ENCODE results near the gene TBL1X. TPM values are rescaled to one million over a fixed set of nuclear protein-coding genes. Genes with fewer than 3 reads are reported as not detected.

Gene TBL1X
- total and polyA plus RNA-seq, 2 of the 4 experiments (the other 2 are of a cell fraction): 16.2 to 20.8 TPM

DNA sequence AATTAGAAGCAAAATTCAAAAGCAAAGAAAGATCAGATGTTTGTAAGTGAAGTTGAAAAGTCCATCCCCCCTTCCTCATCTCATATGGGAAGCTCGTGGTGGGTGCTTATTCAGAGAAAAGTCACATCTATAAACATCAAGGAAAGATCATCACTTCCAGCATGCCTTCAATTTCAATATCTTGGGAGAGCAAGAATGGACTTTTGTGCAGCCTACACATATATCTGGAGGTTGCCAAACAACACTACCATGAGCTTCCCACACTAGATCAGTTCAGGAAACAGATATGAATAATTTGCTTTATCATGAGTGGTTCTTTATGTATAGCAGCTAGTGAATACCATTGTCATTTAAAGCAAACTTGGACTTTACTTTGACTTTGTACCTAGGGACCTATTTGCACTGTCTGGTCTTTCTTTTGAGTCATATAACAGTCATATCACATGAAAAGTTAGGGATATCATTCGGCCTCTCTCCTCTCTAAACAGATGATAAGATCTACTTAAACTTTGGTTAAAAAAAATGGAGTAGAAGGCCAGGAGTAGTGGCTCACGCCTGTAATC is 5.6 kb upstream of the TBL1X start:
- no peak overlapping the region for H4K8ac ChIP-seq (ENCODE audit: low read depth in 2 of 2, low read length in 2 of 2)
- H3K56ac ChIP-seq (ENCODE audit: extremely low read depth, insufficient read depth, low read length): no peak overlapping the region
- H2BK120ac ChIP-seq (ENCODE audit: low read depth, low read length): no peak overlapping the region
- no peak overlapping the region for H2AK5ac ChIP-seq (ENCODE audit: low read depth, low read length)
- H3K4ac ChIP-seq (ENCODE audit: low read depth, low read length): no peak overlapping the region
- POLR2A ChIA-PET (ENCODE audit: unreplicated experiment): no interaction called here
- no peak overlapping the region for H3K23ac ChIP-seq (ENCODE audit: low read depth, low read length)
- no peak overlapping the region for H3K4me2 ChIP-seq (ENCODE audit: low read depth, low read length)
- H2BK20ac ChIP-seq (ENCODE audit: low read depth, low read length): no peak overlapping the region
- H3K14ac ChIP-seq (replicated peaks; ENCODE audit: low read depth, low read length): no peak overlapping the region
- no peak overlapping the region for H3K18ac ChIP-seq (ENCODE audit: low read depth, low read length)
- H2AK9ac ChIP-seq (replicated peaks; ENCODE audit: low read depth, low read length, poor library complexity): no peak overlapping the region
- no peak for TF ChIP-seq RFX5 (IDR thresholded peaks at IDR 0.05; ENCODE audit: low read depth, low read length)
- no peak overlapping the region for H3K4me3 ChIP-seq (ENCODE audit: insufficient read depth, low read depth, low read length)
- no peak overlapping the region for H3K9ac ChIP-seq (ENCODE audit: low read depth, low read length)
- H2AFZ ChIP-seq (replicated peaks; ENCODE audit: low read length, poor library complexity): no peak overlapping the region
- H3K27ac ChIP-seq (ENCODE audit: insufficient read depth, low read length): no peak overlapping the region
- H2BK15ac ChIP-seq (ENCODE audit: low read depth, low read length): no peak overlapping the region
- intact Hi-C loops (cut with micrococcal nuclease): no loop called here
- no peaks in the 10 kb centered on the region for H3K9me1 ChIP-seq (ENCODE audit: insufficient read depth, low read length)
- no peak overlapping the region for H4K5ac ChIP-seq (ENCODE audit: low read depth, low read length)
- H3K4me1 ChIP-seq (ENCODE audit: control insufficient read depth, insufficient read depth, low read length): no peaks in the 10 kb centered on the region
- H3K27me3 ChIP-seq (ENCODE audit: control insufficient read depth, insufficient read depth, low read length): no peaks in the 10 kb centered on the region
- in situ Hi-C loops (cut with MboI; ENCODE audit: low sequenced_read_pairs): loop anchor here (10.0 to 25.0 kb wide), 2 partner anchors 104 to 497 kb away; no protein-coding TSS in a partner anchor
- 0 out of 2 replicates have a peak, but pooled peaks cover 2% of the 10 kb centered on the region for H3K9me3 ChIP-seq (ENCODE audit: control insufficient read depth, insufficient read depth, low read length)
- H4K91ac ChIP-seq (ENCODE audit: insufficient read depth, low read depth, low read length): no peak overlapping the region
- dilution Hi-C loops (cut with HindIII; ENCODE audit: low sequenced_read_pairs, unreplicated experiment): no loop called here
- WGBS, 2 experiments (ENCODE audit: extremely low coverage in 2 of 2, insufficient read length in 1 of 2): no CpG with 5 or more reads among the region's 3 CpGs
- H4K20me1 ChIP-seq (ENCODE audit: insufficient read depth, low read length): no peaks in the 10 kb centered on the region
- no TSS peak for BruUV-seq (replicated peaks)
- ATAC-seq (ENCODE audit: low read depth) (no peak), DNase-seq (no peak)
- no peaks in the 10 kb centered on the region for H3K36me3 ChIP-seq (ENCODE audit: control insufficient read depth, insufficient read depth, low read length)
- H3K79me1 ChIP-seq (ENCODE audit: low read depth in 1 of 2, low read length in 2 of 2): no peaks in the 10 kb centered on the region
- CTCF ChIA-PET: no interaction called here
- H2BK5ac ChIP-seq (ENCODE audit: low read depth, low read length, poor library complexity, severe bottlenecking): no peak overlapping the region

All from IMR-90 (cell line).